SKM-1 treated with dmso at 0.1 percent for 144 hours (cell line): ENCODE results near the gene SENP6.

ENCODE experiments used
- DNase-seq: peaks from one replicate; lab custom pipeline; 2025; ENCODE audit not compliant: unreplicated experiment; lab: John Stamatoyannopoulos, UW

SENP6 gene

DNA sequence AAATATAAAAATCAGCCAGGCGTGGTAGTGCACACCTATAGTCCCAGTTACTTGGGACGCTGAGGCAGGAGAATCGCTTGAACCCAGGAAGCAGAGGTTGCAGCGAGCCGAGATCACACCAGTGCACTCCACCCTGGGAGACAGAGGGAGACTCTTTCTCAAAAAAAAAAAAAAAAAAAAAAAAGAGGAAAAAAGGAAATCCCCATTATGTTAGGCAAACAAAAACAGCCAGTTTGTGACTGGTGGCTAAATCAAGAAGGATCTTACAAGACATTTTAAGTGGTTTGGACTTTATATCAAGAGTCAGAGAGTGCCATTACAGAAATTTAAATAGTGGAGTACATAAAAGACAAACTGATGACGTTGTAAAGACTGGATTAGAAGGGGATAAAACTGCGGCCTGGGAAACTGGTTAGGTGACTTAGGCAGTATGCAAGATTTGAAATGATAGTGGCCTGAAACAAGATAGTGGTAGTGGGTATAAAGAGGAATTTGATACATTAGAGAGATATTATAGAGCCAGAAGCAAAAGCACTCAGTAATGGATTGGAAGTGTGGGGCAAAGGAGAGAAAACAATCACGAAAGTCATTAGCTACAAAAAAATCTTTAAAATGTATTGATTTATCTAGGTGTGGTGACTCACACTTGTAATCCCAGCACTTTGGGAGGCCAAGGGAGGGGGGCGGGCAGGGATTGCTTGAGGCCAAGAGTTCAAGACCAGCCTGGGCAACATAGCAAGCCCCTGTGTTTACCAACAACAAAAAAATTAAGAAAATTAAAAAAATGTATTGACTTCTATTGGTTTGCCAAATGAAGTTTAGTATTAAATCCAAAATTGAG, 145.7 kb downstream of the SENP6 start:
- DNase-seq = no peak

DNA sequence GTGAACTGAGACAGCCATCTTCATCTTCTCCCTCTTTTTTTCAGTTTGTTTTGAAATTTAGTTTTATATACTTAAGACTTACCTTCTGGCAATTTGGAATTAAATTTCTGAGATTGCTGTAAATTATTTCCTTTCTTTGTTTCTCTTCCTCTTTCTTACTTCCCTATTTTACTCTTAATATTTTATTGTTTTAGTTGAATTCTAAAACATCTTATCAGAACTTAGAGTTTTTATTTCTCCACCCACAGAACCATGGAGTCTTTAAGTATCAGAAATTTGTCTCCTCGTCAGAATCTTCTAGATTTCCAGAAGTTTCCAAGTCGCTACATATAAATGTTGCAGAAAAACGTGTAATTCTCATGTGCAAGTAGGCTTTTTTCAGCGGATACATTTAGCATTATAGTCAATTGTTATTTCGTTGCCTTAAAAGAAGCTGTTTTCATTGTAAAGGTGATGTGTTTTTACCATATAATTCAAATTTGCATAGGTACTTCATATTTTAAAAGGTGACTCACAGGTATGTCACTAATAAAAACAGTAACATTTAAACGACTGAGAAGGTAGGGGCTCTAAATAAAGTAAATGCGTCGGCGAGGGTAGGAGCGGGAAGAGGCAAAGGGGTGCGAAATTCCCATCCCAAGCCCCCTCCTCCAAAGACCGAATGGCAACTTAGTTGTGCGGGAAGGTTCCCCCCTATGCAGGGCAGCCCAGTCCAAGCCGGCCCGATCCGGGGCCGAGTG, 146.5 kb downstream of the SENP6 start:
- peak; percentile 4 for DNase-seq

DNA sequence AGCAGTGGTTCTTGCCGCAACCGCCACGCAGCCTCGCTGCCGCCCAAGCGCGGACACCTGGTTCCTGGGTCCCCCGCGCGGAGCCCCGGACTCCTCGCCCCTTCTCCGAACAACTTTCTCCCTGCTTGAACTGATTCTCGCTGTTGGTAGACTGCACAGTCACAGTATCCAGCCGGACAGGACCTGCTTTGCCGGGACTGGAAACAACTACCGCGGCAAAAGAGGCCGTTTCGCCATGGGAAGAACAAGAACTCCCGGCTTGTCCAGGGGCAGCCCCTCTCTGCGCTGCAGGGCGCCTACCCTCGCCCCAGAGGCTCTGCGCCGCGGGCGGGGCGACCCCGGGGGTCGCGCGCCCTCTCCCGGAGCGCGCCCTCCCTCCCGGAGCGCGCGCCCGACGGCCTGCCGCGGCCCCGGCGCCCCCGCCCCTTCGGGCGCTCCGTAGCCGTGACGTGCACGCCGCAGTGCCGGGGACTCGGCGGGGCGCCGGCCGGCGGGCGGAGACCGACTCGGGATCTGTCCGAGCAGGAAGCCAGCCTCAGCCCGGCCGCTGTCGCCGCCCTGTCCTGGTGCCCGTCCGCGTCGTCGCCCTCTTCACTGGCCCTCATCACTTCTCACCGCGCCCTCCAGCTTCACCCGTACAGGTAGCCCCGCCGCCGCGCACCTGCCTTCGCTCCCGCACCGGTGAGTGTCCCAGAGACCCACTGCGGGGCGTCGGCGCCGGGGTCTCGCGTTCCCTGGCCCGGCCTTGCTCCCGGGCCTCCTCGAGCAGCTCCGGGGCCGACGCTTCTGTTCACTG, 147.3 kb downstream of the SENP6 start, which contains the start of gene MYO6:
Gene MYO6, plus strand, starts transcription at position 497 of the 796 bp plus-strand sequence. CDS start 68,309 bp downstream, outside the sequence.
- no peak for DNase-seq

DNA sequence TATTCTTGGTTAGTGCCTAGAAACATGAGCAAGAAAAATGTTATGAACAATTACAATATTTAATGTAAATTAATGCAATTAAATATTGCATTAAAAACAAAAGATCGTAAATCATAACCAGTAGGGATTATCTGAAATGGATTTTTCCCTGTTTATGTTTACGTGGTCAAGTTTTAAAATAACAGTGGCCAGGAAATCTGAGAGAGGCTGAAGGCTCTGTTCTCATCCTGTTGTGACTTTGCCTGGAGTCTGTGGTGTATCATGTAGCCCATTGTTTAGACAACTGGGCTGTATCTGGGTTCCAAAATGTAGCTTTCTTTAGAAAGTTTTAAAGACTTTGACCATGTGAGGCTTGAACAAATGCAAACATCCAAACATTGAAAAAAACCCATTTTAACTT, 149.8 kb downstream of the SENP6 start:
- DNase-seq = no peak

DNA sequence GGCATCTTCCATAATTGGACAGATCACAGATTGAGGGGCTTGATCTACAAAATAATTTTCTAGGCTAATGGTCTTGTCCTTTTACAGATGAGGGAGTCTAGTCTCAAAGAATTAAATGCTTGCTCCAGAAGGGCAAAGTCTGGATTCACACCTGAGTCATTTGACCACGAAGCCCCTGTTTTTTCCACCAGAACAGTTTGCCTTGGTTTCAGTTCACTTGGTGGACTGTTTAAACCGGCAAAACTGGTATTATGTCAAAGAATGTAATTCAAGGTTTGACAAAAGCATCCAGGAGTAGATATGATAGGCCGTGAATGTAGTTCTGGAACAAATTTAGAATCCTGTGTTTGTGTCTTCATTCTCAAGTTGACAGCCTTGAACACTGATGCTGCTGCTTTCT, 150.7 kb downstream of the SENP6 start:
- DNase-seq = no peak

DNA sequence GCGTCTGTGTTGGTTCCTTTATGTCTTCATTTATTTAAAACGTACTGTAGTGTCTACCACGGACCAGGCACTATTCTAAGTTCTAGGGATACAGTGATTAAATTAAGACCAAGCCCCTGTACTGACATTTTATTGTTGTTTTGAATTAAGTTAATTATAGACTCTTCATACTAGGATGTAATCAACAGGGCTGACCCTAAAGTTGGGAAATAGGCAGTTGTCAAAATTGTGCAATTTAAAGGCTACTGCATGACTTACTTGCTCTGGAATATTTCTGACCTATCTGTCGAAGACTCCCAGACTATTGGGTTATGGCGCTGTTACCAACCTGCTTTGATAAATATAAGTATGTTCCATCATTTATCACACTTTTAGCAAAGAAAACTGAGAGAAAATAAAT, 154.0 kb downstream of the SENP6 start:
- no peak for DNase-seq

DNA sequence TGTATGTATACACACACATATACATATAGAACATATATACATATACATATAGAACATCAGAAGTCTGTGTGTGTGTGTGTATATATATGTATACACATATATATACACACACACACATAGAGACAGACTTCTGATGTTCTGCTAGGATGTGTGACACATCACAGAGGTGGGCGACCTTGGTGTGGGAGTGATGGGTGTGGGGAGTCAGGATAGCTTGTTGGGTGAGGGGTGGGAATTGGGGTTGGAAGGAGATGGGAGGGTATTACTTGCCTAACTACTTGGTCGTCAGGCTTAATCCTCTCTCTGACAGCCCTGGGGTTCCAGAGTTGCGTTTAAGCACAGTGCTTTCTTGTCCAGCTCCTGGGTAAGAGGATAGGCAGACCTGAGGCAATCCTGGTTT, 155.6 kb downstream of the SENP6 start:
- no peak for DNase-seq

DNA sequence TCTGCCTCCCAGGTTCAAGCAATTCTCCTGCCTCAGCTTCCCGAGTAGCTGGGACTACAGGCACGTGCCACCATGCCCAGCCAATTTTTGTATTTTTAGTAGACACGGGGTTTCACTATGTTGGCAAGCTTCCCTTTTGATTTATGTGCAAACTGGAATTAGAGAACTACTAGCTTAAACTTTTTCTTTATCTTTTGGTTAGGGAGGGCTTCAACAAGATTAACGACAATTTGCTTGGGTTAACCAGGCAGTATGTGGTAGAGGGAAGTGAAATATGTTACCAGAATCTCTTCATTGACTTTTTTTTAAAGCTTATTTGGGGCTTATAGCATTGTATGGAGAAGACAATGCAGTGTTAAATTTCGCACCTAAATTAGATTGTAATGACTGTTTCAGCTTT, 156.4 kb downstream of the SENP6 start:
- DNase-seq = no peak

DNA sequence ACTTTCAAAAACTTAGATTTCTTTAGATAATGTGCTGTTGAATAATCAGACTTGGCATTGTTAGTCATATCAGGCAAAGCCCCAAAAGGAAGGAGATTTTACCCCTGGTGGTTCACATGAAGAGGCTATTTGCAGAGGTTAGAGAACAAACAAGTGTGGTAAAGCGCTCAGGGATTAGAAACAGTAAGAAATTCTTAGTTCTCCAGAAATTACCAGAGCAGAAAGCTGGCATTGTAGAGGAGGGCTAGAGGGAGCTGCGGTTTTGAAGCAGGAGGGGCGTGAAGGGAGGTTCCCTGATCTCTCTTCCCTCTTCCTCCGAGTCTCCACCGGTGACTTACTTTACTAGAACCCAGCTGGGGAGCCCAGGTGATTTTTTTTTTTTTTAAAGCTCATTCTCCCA, 157.5 kb downstream of the SENP6 start:
- no peak for DNase-seq

DNA sequence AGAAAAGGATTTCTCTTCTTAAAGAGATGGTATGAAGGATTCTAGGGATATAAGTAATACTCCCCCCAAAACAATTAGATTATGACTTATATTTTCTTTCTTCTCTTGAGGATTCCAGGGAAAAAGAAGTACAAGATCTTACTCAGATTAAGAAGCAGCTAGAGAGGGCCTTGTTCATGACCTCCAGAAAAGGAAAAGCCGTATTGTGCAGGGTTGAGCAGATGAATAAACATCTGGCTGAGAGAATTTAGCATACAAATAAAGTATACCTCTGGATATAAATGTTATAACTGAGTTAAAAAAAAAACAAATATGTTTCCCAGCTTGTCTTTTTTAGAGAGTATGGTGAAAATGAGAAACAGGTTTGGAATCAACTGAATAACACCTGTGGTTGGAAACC, 158.6 kb downstream of the SENP6 start:
- DNase-seq = no peak

DNA sequence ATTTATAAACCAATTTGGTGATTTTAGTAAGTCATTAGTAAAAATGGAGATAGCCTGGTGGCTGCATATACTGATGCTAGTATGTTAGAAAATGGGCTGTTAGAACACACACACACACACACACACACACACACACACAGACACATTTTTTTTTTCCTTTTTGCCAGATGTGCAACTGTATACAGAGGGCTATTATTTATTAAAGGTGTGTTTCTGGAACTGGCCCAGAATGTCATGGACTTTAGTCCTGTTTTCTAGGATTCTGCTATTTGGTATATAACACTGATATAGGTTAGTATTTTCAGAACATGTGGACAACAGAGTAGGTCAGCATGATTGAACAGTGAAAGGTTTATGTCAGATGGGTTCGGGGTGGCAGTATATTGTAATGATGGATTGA, 159.8 kb downstream of the SENP6 start:
- no peak for DNase-seq

DNA sequence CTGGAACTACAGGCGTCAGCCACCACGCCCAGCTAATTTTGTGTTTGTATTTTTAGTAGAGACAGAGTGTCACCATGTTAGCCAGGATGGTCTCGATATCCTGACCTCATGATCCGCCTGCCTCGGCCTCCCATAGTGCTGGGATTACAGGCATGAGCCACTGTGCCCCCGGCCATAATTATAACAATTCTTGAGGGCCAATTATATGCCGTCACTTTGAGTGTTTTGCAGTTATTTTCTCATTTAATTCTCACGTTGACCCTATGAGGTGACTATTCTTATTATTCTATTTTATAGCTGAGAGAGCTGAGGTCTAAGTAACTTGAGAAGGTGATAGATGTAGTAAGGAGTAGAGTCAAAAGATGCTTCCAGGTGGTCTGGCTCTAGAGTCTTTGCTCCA, 160.4 kb downstream of the SENP6 start:
- no peak for DNase-seq

DNA sequence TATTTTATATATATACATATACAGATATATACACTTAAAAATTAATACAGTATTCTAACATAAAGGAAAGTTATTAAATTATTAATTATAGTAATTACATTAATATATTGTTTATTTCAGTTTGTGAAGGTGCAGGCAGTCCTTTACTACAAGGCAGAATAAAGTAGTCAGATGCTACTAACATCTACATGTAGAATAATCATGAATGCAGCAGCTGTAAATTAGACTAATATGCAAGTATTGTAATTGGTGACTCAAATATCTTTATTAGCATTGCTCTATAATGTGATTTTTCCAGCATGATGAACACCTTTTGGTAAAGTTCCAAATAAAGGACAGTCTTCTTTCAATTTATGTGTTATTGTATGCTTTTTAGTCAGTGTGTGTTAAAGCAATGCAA, 164.7 kb downstream of the SENP6 start:
- no peak for DNase-seq
